ENCODE measurements around the gene USP53.

DNA sequence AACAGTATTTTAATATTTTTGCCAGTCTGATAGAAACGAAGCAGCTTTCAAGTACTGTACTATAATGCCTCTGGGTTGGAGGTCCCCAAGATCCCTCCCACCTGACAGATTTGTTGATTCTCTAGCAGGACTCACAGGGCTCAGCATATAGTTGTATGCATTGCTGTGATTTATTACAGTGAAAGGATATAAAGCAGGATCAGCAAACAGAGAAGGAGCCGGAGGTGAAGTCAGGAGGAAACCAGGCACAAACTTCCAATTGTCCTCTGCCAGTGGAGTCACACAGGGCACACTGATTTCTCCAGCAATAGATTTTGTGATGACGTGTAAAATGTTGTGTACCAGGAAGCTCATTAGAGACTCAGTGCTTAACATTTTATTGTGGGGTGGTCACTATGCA is 19.0 kb downstream of the USP53 start:
- TF ChIP-seq CTCF (IDR thresholded peaks at IDR 0.05) (no peak), POLR2A (IDR thresholded peaks at IDR 0.05; ENCODE audit: low read depth) (no peak), POLR2AphosphoS5 (IDR thresholded peaks at IDR 0.05) (no peak)
